GM19099 (cell line): ENCODE data around the gene DUSP15.

Experiments
- POLR2A ChIP-seq: IDR thresholded peaks from 3 replicates; pipeline ENCODE4 v1.6.1; 2011; ENCODE audit warnings: low read depth; ENCODE audit not compliant: insufficient read length; ENCODE audit errors: extremely low read depth

The DUSP15 gene, protein sequence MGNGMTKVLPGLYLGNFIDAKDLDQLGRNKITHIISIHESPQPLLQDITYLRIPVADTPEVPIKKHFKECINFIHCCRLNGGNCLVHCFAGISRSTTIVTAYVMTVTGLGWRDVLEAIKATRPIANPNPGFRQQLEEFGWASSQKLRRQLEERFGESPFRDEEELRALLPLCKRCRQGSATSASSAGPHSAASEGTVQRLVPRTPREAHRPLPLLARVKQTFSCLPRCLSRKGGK

DNA sequence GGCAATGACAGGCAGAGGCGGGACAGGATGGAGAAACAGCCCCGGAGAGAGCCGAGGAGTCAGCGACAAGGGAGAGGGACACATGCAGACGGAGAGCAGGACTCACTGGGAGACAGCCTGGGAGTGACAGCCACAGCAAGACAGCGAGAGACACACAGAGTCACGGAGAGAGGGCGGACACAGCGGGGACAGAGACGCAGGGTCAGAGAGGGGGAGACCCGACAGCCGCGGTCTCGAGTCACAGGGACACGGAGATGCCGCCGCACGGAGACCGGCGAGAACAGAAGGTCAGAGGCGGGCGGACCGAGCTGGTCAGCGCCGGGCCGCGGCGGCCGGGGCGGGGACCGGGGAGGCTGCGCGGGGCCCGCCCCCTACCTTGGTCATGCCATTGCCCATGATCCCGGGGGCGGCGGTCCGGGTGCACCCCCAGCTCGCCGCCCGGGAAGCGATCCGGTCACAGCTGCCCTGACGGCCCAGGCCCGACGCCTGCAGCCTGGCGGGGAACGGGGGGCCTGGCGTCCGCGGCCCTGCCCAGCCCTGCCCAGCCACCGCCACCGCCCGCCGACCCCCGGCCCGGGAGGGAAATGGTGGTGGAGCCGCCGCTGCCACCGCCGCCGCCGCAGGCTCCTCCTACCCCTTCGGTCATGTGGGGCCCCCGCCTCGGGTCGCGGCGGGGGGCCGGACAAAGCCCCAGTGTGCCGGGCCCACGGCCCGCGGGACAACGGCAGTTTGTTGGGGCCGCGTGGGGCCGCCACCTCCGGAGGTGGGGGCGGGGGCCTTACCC lies at the start of gene DUSP15, which contains the start of gene TTLL9:
Gene DUSP15 (minus strand): TSS at position 586 of the 784 bp plus-strand sequence. CDS start 190 bp downstream, at position 396.
Gene TTLL9 (plus strand): TSS at position 693 of the 784 bp plus-strand sequence. CDS start 493 bp downstream, outside the sequence.
- TF ChIP-seq POLR2A: peak; percentile 42

DNA sequence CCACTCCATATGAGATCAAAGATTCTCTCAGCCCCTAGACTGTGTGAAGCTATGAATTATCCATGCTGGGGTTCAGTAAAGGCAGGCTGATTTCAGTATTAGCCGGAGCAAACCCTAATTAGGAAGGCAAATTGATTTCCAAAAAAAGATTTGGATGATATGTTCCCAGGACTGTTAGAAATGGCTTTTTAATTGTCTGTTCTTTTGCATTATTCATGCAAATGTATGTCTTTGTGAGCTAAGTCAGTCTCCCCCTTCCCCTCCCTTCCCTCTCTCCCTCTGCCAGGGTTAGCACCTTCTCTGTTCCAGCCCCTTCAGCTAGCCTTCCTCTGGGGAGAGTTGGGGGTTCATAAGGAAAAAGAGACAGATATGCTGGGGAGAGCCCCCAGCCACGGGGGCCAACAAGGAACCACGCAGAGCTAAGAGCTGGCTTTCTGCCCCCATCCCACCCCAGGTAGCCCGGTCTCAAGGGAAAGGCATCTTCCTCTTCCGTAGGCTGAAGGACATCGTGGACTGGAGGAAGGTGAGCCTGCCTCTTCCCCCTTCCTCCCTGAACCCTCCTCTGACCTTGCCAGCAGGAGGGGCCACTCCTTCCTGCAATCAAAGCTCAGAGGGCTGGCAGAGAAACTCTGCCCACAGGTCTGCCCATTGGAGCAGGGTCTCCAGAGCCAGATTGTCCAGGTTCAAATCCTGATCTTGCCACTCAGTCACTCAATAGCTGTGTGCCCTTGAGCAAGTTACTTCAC lies 49.3 kb upstream of the DUSP15 start:
- TF ChIP-seq POLR2A: no peak

DNA sequence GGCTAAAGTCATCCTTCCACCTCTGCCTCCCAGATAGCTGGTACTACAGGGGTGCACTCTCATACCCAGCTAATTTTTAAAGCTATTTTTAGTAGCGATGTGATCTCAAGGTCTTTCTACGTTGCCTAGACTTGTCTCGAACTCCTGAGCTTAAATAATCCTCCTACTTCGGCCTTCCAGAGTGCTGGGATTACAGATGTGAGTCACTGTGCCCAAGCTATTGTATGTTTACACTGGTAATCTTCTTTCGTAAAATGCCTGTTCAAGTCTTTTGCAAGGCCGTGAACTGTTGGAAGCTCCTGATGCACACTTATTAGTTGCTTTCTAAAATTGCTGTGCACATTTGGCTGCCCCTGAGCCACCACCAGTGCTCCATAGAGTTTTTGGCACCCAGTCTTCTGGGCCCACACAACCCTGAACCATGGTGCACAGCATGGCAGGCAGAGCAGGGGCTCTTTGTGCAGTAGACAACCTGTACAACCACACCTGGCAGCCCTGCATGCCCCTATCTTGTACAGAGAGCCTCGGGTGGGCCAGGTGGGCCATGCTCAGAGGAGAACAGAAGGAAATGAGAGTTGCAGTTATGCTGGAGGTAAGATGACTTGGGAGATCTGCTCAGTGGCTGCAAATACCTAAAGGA lies 48.3 kb upstream of the DUSP15 start:
- no peak for TF ChIP-seq POLR2A

DNA sequence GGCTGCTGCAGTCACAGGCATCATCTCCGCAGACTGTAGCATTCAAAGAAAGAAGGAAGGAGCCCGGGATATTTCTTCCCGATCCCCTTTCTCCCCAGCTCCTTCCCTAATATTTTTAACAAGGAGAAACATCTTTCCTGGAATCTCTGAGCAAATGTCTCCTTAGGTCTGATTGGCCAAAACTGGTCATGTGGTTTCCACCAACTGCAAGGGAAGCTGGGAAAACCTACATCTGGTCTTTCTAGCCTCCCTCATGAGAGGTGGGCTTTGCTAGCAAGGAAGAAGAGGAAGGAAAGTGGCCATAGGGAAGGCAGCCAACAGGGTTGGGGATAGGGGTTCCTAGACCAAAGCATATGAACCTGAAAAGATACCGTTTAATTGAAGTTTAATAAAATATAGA lies 46.4 kb upstream of the DUSP15 start:
- TF ChIP-seq POLR2A: no peak

DNA sequence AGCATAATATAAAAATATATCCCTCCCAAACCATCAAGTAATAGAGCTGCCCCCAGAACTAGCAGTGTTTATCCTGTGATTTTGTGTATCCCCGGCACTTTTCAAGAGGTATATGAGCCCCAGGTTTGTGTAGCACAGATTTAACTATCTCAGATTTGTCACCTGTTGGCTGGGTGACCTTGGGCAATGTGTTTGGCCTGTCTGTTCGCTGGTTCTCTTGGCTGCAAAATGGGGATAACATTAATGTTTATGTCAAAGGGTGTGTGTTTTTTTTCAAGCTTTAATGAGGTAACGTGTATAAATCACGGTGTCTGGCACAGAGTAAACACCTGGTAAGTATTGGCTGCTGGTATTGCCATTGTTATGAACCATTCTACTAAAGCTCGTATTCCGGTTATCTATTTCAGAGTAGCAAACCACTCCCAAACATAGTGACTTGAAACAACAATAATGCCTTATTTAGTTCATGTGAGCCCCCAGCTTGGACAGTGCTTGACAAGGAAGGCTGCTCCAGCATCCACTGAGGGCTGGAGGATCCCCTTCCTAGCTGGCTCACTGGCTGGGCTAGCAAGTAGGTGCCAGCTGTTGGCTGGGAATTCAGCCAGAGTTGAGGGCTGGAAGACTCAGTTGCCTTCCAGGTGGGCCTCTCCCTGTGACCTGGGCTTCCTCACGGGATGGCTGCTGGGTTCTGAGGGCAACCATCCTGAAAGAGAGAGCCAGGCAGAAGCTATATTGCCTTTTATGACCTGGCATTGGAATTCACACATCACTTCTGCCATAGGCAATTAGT lies 45.4 kb upstream of the DUSP15 start:
- TF ChIP-seq POLR2A: no peak

DNA sequence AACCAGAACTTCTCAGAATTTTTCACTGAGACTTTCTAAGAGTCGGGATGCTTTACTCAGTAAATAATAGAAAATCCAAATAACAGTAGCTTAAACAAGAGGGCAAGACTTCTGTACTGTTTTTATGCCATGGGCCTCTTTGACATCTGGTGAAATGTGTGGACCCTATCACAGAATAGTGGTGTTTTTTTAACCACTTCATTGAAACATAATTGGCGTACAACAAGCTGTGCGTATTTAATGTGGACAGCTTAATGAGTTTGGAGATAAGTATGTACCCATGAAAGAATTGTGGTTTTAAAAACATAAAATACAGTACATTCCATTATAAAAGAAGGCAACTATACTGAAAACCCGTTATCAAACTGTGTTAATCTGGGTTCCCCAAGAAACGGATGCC lies 43.8 kb upstream of the DUSP15 start:
- no peak for TF ChIP-seq POLR2A

DNA sequence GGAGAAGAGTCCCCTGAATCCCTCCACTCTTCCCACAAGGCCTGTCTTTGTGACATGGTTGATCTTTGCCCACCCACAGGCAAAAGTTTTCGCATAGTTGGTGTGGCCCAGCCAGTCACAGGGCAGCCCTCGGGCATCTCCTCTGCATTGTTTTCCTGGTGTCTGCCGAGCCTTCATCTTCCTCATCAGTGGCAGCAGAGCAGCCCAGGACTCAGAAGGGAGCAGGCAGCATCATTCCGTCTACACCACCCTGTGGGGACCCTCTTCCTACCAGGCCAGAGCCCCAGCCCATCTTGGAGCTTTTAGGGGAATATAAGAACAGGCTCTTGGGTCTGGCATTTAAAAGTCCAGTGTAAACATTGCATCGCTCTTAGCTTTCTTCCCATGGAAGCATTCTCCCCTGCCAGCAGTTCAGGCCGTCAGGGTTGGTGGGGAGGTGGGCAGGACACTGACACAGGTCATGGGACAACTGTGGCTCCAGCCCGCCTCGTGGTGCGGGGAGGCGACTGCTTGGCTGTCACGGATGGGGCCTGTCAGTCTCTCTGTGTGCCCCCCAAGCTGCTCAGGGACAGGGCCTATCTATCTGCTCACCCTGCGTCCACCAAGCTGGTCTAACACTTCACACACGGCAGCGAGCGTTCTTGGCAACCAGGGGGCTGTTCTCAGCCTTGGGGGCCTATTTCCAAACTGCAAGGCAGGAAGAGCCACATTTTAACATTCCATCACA lies 43.3 kb upstream of the DUSP15 start:
- no peak for TF ChIP-seq POLR2A

DNA sequence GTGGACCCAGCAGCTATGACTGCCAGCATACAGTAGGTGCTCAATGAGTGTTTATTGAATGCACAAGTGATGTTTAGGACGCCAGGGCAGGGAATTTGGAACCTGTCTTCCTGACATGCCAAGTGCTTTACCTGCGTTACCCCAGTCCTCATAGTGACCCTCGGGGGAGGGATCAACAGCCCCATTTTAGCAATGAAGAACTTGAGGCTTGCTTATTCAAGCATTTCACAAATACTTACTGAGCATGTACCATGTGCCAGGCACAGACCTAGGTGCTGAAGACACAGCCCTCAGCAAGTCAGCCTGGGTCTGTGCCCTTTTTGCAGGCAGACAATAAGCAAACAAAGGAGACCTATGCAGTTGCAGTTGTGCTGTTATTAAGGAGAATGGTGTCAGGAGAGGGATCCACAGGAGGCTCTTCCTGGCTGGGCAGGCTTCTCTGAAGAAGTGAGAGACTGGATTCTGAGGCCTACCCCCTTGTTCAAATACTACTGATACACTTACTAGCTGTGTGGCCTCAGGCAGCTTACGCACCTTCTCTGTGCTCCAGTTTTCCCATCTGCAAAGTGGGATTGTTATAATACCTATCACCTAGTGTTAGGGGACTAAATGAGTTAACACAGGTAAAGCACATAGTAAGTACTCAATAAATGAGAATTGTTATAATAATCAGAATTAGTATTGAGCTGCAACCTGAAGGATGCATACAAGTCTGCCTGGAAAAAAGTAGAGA lies 39.9 kb upstream of the DUSP15 start:
- TF ChIP-seq POLR2A: no peak

DNA sequence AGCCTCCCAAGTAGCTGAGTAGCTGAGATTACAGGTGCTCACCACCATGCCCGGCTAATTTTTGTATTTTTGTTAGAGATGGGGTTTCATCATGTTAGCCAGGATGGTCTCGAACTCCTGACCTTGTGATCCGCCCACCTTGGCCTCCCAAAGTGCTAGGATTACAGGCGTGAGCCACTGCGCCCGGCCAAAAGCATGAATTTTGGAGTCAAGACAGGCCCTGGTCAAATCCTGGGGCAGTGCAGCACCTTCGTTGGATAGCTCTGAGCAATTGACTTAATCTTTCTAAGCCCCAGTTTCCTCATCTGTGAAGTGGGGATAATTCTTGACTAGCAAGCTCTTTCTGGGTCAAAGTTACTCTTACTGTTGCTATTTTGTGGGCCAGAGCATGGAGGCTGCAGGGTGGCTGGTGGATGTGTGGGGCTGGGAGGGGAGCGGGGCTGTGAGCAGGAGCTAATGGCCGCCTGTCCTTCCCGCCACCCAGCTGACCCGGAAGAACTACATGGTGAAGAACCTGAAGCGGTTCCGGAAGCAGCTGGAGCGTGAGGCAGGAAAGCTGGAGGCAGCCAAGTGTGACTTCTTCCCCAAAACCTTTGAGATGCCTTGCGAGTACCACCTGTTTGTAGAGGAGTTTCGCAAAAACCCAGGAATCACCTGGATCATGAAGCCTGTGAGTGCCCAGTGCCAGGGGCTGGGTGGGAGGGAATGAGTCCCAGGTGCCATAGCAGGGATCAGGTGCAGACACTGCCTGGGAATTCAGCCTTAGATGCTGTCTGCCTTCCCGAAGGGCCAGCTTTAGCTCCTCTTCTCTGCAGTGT lies 39.1 kb upstream of the DUSP15 start:
- no peak for TF ChIP-seq POLR2A

DNA sequence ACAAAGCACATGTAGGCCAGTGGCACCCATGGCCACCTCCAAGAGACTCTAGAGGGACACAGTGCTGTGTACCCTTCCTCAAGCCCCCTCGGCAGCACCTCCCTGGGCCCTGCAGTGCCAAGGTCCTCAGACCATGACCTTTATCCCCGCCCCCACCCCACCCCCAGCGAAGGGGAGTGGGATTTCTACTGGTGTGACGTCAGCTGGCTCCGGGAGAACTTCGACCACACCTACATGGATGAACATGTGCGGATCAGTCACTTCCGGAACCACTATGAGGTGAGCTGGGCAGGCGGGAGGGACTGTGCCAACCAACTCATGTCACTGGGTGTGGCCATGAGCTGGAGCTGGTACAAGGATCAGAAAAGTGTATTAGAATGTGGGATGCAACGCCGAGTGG lies 38.1 kb upstream of the DUSP15 start:
- no peak for TF ChIP-seq POLR2A

DNA sequence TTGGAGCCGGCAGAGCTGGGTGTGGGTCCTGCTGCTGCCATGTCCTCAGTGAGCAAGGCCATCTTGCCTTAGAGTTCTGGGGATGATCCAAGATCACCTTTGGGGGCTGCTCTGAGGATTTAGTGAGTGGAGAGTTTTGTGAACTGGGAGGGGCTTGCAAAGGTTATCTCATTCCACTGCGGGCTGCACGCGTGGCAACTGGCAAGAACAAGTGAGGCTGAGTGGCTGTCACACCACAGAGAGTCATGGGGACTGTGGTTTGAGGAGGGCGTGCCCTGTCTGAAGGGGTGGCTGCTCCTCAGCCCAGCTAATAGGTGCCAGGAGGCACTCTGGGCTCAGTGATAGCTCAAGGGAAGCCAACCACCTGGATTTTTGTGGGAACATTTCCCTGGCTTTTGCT lies 37.7 kb upstream of the DUSP15 start:
- no peak for TF ChIP-seq POLR2A

DNA sequence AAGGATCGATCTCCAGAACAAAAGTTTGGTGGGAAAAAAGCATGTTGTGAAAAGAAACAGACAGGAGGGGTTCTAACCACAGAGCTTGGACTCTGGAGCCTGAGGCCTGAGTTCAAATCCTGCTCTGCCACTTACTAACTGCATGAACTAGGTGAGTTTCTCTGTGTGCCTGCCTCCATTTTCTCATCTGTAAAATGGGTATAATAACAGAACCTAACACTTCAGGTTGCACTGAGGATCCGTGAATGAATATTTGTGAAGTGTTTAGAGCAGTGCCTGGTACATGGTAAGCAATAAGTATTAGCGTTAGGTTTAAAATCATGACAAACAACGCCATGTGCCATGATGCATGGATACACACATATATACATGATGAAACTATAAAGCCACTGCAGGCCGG lies 36.7 kb upstream of the DUSP15 start:
- TF ChIP-seq POLR2A: no peak

DNA sequence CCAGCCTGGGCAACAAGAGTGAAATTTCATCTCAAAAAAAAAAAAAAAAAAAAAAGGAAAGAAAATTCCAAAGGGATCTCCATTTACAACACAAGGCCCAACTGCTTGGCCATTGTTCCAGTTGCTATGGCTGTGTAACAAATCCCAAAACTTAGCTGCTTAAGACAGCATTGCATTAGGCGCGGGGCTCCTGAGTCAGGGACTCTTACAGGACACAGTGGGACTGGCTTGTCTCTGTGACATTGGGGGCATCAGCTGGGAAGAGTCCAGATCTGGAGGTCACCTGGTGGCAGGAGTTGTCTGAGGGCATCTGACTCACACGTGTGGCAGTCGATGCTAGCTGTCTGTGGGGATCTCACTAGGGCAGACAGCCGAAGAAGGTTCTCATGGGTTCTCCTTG lies 35.7 kb upstream of the DUSP15 start:
- TF ChIP-seq POLR2A: no peak
